Medulla oblongata (tissue), 1 donor: ENCODE measurements around the gene ARMC2.
"Not testable (repeated sequence)": the region's sequence is repeated elsewhere in the genome, so short reads cannot be mapped to it uniquely, and the experiment has no call there.

Experiments
- DNase-seq: peaks from one replicate; pipeline ENCODE4 v3.0.0-alpha.2; 2015; ENCODE audit errors: extremely low spot score

The ARMC2 gene

GRCh38 chr6:108872141-108872557, 23.9 kb downstream of the ARMC2 start:
- DNase-seq, result no peak

GRCh38 chr6:108872575-108872974, 24.4 kb downstream of the ARMC2 start:
- no peak for DNase-seq

- DNase-seq, result no peak
Measured at GRCh38 chr6:108873251-108873650, 25.0 kb downstream of the ARMC2 start.

GRCh38 chr6:108873971-108874370, 25.7 kb downstream of the ARMC2 start:
- DNase-seq, result no peak

GRCh38 chr6:108874470-108875160, 26.4 kb downstream of the ARMC2 start:
- DNase-seq, result no peak

- DNase-seq, result no peak
Measured at GRCh38 chr6:108875161-108875555, 26.9 kb downstream of the ARMC2 start.

- no peak for DNase-seq
Measured at GRCh38 chr6:108877046-108877751, 29.0 kb downstream of the ARMC2 start.

- no peak for DNase-seq
Measured at GRCh38 chr6:108878942-108879341, 30.7 kb downstream of the ARMC2 start.

- no peak for DNase-seq
Measured at GRCh38 chr6:108883172-108883571, 35.0 kb downstream of the ARMC2 start.

GRCh38 chr6:108884211-108885059, 36.2 kb downstream of the ARMC2 start:
- no peak for DNase-seq

- DNase-seq, result no peak
Measured at GRCh38 chr6:108888052-108888451, 39.8 kb downstream of the ARMC2 start.

- DNase-seq, result no peak
Measured at GRCh38 chr6:108888745-108889144, 40.5 kb downstream of the ARMC2 start.

GRCh38 chr6:108890898-108891297, 42.7 kb downstream of the ARMC2 start:
- DNase-seq, result not testable (repeated sequence)

GRCh38 chr6:108895571-108895970, 47.3 kb downstream of the ARMC2 start:
- DNase-seq, result no peak

GRCh38 chr6:108896111-108896661, 48.0 kb downstream of the ARMC2 start:
- DNase-seq, result no peak

- no peak for DNase-seq
Measured at GRCh38 chr6:108897371-108897770, 49.1 kb downstream of the ARMC2 start.

GRCh38 chr6:108902382-108902792, 54.2 kb downstream of the ARMC2 start:
- no peak for DNase-seq

GRCh38 chr6:108903796-108904195, 55.6 kb downstream of the ARMC2 start:
- DNase-seq, result no peak

- DNase-seq, result no peak
Measured at GRCh38 chr6:108904741-108905140, 56.5 kb downstream of the ARMC2 start.

GRCh38 chr6:108914235-108915022, 66.2 kb downstream of the ARMC2 start:
- DNase-seq, result no peak

- DNase-seq, result no peak
Measured at GRCh38 chr6:108915258-108915657, 67.0 kb downstream of the ARMC2 start.
